ENCODE measurements around the gene ZNF182. TPM values are rescaled to one million over a fixed set of nuclear protein-coding genes. Genes with fewer than 3 reads are reported as not detected.

Gene ZNF182
- polyA plus RNA-seq, 1 donor, result 8.4 TPM

Other genes starting within 250 kb of the ZNF182 start
- 6.3 TPM for gene ZNF81, start 167.1 kb downstream of the ZNF182 start, polyA plus RNA-seq
- gene SPACA5, start 3.0 kb upstream of the ZNF182 start, polyA plus RNA-seq, result not detected
- 3.8 TPM for gene ZNF630, start 67.7 kb upstream of the ZNF182 start, polyA plus RNA-seq
- gene SPACA5B, start 126.6 kb upstream of the ZNF182 start, polyA plus RNA-seq, result not detected
- not detected for gene SSX5, start 192.8 kb upstream of the ZNF182 start, polyA plus RNA-seq

Data from large intestine (tissue), 1 donor.